K562 (cell line): ENCODE measurements around the gene ADAD1. TPM values are rescaled to one million over a fixed set of nuclear protein-coding genes. Genes with fewer than 3 reads are reported as not detected.

Experiments used
- ATAC-seq: fragments of 200-7000 bp; cut with Tn5 transposase; 3 replicates; pipeline ENCODE4 v1.9.1; 2020; ENCODE audit warnings: moderate library complexity
- BruUV-seq: library from RNA; stranded (reverse); fragments of 400-500 nt; replicated peaks from 2 replicates; lab custom pipeline; 2021; lab: Mats Ljungman, UMichigan
- CTCF ChIA-PET: fragments of 300-600 bp; formaldehyde crosslinking; extraction: SDS; loops from one replicate; lab custom pipeline; 2021; ENCODE audit warnings: low intra/inter-chr PET ratio; lab: Yijun Ruan, JAX
- POLR2A ChIA-PET: fragments of 300-600, 350-650 bp; sonication (Branson Sonifier 250); formaldehyde crosslinking; extraction: SDS; loops from one replicate; lab custom pipeline; 2021; ENCODE audit warnings: antibody characterized with exemption, inconsistent platforms; lab: Yijun Ruan, JAX
- DNase-seq, 4 experiments: peaks; one replicate each; pipeline versions ENCODE4 v3.0.0 to v3.0.0-alpha.2; 2011 to 2018; ENCODE audit warnings: low spot score in 3 of 4, mixed read lengths in 3 of 4; ENCODE audit errors: extremely low read depth in 1 of 4
- FAIRE-seq: peaks from 2 replicates; lab custom pipeline; 2011; peaks lifted over from hg19 to GRCh38; lab: Jason Lieb, UNC
- H2AFZ ChIP-seq: 2 replicates; pipeline ENCODE4 v1.6.0; 2011; ENCODE audit warnings: low read depth, low read length, control low read depth, inconsistent platforms
- H3K27ac ChIP-seq: fragments of 200-600 bp; 3 replicates; pipeline ENCODE4 v1.8.0; 2011; ENCODE audit warnings: low read depth, mild to moderate bottlenecking, control low read depth, inconsistent platforms, low read length, moderate library complexity, mixed read lengths; ENCODE audit errors: extremely low read depth
- H3K27me3 ChIP-seq, 2 experiments: fragments of 300-600 bp in 1 of 2; 2 replicates in 1 of 2; 3 replicates in 1 of 2; pipeline versions ENCODE4 v1.6.0 to v1.8.0; 2011; ENCODE audit warnings: inconsistent platforms in 2 of 2, low read length in 2 of 2, mild to moderate bottlenecking in 1 of 2, mixed read lengths in 1 of 2, moderate library complexity in 1 of 2; ENCODE audit not compliant: control insufficient read depth in 2 of 2, insufficient read depth in 2 of 2
- H3K36me3 ChIP-seq: fragments of 300-600 bp; 3 replicates; pipeline ENCODE4 v1.8.0; 2011; ENCODE audit warnings: mild to moderate bottlenecking, low read length, inconsistent platforms; ENCODE audit not compliant: control insufficient read depth, insufficient read depth
- H3K4me1 ChIP-seq, 2 experiments: fragments of 200-600 bp in 1 of 2; replicated peaks in 1 of 2; 2 replicates in 1 of 2; 3 replicates in 1 of 2; pipeline versions ENCODE4 v1.5.1 to v1.8.0; 2011; ENCODE audit warnings: inconsistent platforms in 2 of 2, low read length in 2 of 2, mild to moderate bottlenecking in 1 of 2, mixed read lengths in 1 of 2, moderate library complexity in 1 of 2; ENCODE audit not compliant: control insufficient read depth in 2 of 2, insufficient read depth in 2 of 2
- H3K4me2 ChIP-seq: 2 replicates; pipeline ENCODE4 v1.6.1; 2011; ENCODE audit warnings: low read length, control low read depth, inconsistent platforms, mixed read lengths; ENCODE audit not compliant: insufficient read depth
- H3K4me3 ChIP-seq: fragments of 200-600 bp; sonication (generic), shearing (Covaris generic); 2 replicates; pipeline ENCODE4 v1.5.1; 2016; ENCODE audit warnings: control low read depth, inconsistent platforms
- H3K79me2 ChIP-seq: fragments of 200-600 bp; 3 replicates; pipeline ENCODE4 v1.8.0; 2011; ENCODE audit warnings: low read length, inconsistent platforms; ENCODE audit not compliant: control insufficient read depth, insufficient read depth
- H3K9ac ChIP-seq, 2 experiments: 2 replicates each; pipeline versions ENCODE4 v1.6.0 to v1.6.1; 2011; ENCODE audit warnings: low read depth in 2 of 2, low read length in 2 of 2, control low read depth in 1 of 2, inconsistent platforms in 1 of 2, mild to moderate bottlenecking in 1 of 2, mixed read lengths in 1 of 2; ENCODE audit not compliant: insufficient read depth in 1 of 2
- H3K9me1 ChIP-seq: one replicate; pipeline ENCODE4 v1.6.0; 2011; ENCODE audit warnings: inconsistent platforms, mild to moderate bottlenecking, low read length, moderate library complexity; ENCODE audit not compliant: control insufficient read depth, insufficient read depth
- H3K9me3 ChIP-seq: replicated peaks from 2 replicates; pipeline ENCODE4 v1.5.1; 2011; ENCODE audit warnings: low read depth, low read length, inconsistent platforms; ENCODE audit not compliant: control insufficient read depth, insufficient read depth
- H4K20me1 ChIP-seq: replicated peaks from 2 replicates; pipeline ENCODE4 v1.6.1; 2011; ENCODE audit warnings: low read length, inconsistent platforms, mixed read lengths; ENCODE audit not compliant: control insufficient read depth, insufficient read depth
- NCOA6 ChIP-seq: fragments of 450-650 bp; IDR thresholded peaks from 2 replicates; pipeline ENCODE4 v1.6.1; 2017; ENCODE audit warnings: mild to moderate bottlenecking
- PRDM10 ChIP-seq: fragments of 450-650 bp; IDR thresholded peaks from 2 replicates; pipeline ENCODE4 v1.6.1; 2018; ENCODE audit not compliant: partially characterized antibody
- SPI1 ChIP-seq: IDR thresholded peaks from 2 replicates; pipeline ENCODE4 v1.6.1; 2011; ENCODE audit warnings: low read depth, low read length, control low read depth, borderline replicate concordance
- ZBTB1 ChIP-seq: sonication (generic); formaldehyde crosslinking; IDR thresholded peaks from 2 replicates; pipeline ENCODE4 v1.8.1; 2023; ENCODE audit warnings: missing genetic modification reagents, low read depth, mild to moderate bottlenecking, borderline replicate concordance
- ZNF354B ChIP-seq: fragments of 250-450 bp; sonication (Bioruptor Pico); IDR thresholded peaks from 2 replicates; pipeline ENCODE4 v1.4.0; 2020
- WGBS: fragments of 100-300 bp; shearing (Covaris generic); methylation state at CpG from one replicate; pipeline ENCODE4 v1.1.6; 2016; ENCODE audit warnings: low coverage, mixed read lengths; ENCODE audit not compliant: insufficient coverage; ENCODE audit errors: missing lambda C conversion rate; 5-methylcytosine and 5-hydroxymethylcytosine counted together
- in situ Hi-C: fragments of 300-500 bp; cut with MboI; formaldehyde crosslinking; loops from 4 replicates; pipeline ENCODE4 v1.15.0; 2018; ENCODE audit warnings: inconsistent platforms, mixed read lengths
- intact Hi-C: fragments of 100-400 bp; cut with micrococcal nuclease; formaldehyde crosslinking; loops from 2 replicates; pipeline ENCODE4 v1.14.2; 2022
- polyA plus RNA-seq, 8 experiments: library from polyadenylated mRNA; depleted of rRNA in 4 of 8; stranded (reverse) in 5 of 8; unstranded in 3 of 8; fragments of >200 nt; fragmentation: Nextera tagmentation in 2 of 8; fragmentation: Illumina TruSeq in 1 of 8; extraction: Ambion mirVana in 2 of 8; extraction: Trizol in 1 of 8; gene quantifications; 2 replicates each; pipeline versions ENCODE4 v1.2.1 to v1.2.3, GENCODE V29; 2011 to 2014; ENCODE audit warnings: inconsistent platforms in 1 of 8, missing spikeins in 1 of 8
- total RNA-seq, 7 experiments: library from RNA; depleted of rRNA in 6 of 7; stranded (reverse); fragments of >200 nt in 6 of 7; fragmentation: Illumina TruSeq in 2 of 7; extraction: Trizol in 2 of 7; gene quantifications; 2 replicates each; pipeline versions ENCODE4 v1.2.1 to v1.2.3, GENCODE V29; 2011 to 2021; ENCODE audit warnings: low replicate concordance in 1 of 7

Gene ADAD1
- total and polyA plus RNA-seq, 9 of the 15 experiments (the other 6 are each of a cell fraction or from before 2014, with no cell fraction given): not detected

- no peak for TF ChIP-seq PRDM10
- no peak for TF ChIP-seq ZBTB1 (CRISPR knock-in tag)
- TF ChIP-seq NCOA6: no peak
Measured at GRCh38 chr4:122393276-122393675, 14.5 kb downstream of the ADAD1 start (continued).

GRCh38 chr4:122403861-122404260 lies 25.1 kb downstream of the ADAD1 start:
- H3K79me2 ChIP-seq: no peaks in the 10 kb centered on the region
- H3K9me1 ChIP-seq: no peaks in the 10 kb centered on the region
- ATAC-seq: peak; percentile 74
- no peaks in the 10 kb centered on the region for H4K20me1 ChIP-seq
- intact Hi-C loops: no loop called here
- peak overlapping the region; percentile 48; the same call in 1 of the 2 replicates for H2AFZ ChIP-seq
- no peak overlapping the region for H3K27ac ChIP-seq
- ChIA-PET CTCF (no interaction called here), POLR2A (no interaction called here)
- no peaks in the 10 kb centered on the region for H3K4me1 ChIP-seq
- no peak overlapping the region for H3K4me3 ChIP-seq
- in situ Hi-C loops: no loop called here
- H3K9ac ChIP-seq: peak overlapping the region in 1 of 2 experiments; percentile 62; a peak in 1 of 4 replicates
- no peaks in the 10 kb centered on the region for H3K9me3 ChIP-seq
- peak overlapping the region; percentile 12; the same call in 1 of the 2 replicates for H3K4me2 ChIP-seq
- H3K36me3 ChIP-seq: no peaks in the 10 kb centered on the region
- TF ChIP-seq SPI1 (0 out of 2 replicates have a peak, but pooled peaks have one; percentile 10), ZNF354B (CRISPR knock-in tag) (no peak)
- WGBS: 8% methylated on average over 3 of the region's 3 CpGs
- BruUV-seq: no TSS peak
- no peaks in the 10 kb centered on the region for H3K27me3 ChIP-seq
- peak in 1 of 4 experiments; percentile 28 for DNase-seq
- no peak for FAIRE-seq
